H9 (cell line): ENCODE data around the gene UTS2B. TPM values are rescaled to one million over a fixed set of nuclear protein-coding genes. Genes with fewer than 3 reads are reported as not detected.
A peak's percentile ranks its signal among the peaks of the same experiment; 100 is the strongest.

Source experiments
- DNase-seq: peaks from one replicate; pipeline ENCODE4 v3.0.0-alpha.2; 2017
- H2AFZ ChIP-seq: one replicate; pipeline ENCODE4 v1.6.1; 2013; ENCODE audit warnings: mild to moderate bottlenecking, low read length, control low read depth, moderate library complexity
- H2AK5ac ChIP-seq: 2 replicates; pipeline ENCODE4 v1.6.1; 2013; ENCODE audit warnings: low read length, control low read depth, mixed read lengths; ENCODE audit not compliant: insufficient read length
- H2BK120ac ChIP-seq: one replicate; pipeline ENCODE4 v1.6.1; 2013; ENCODE audit warnings: low read depth, mild to moderate bottlenecking, low read length, control low read depth, inconsistent platforms; ENCODE audit not compliant: poor library complexity, severe bottlenecking
- H2BK12ac ChIP-seq: 2 replicates; pipeline ENCODE4 v1.6.1; 2013; ENCODE audit warnings: low read length, control low read depth, mixed read lengths, low read depth; ENCODE audit not compliant: insufficient read length
- H2BK15ac ChIP-seq: 2 replicates; pipeline ENCODE4 v1.6.1; 2013; ENCODE audit warnings: low read depth, low read length, control low read depth
- H2BK20ac ChIP-seq: one replicate; pipeline ENCODE4 v1.6.1; 2013; ENCODE audit warnings: low read depth, mild to moderate bottlenecking, low read length, control low read depth, inconsistent platforms; ENCODE audit not compliant: poor library complexity, severe bottlenecking
- H2BK5ac ChIP-seq: 2 replicates; pipeline ENCODE4 v1.6.1; 2013; ENCODE audit warnings: low read length, control low read depth, mixed read lengths; ENCODE audit not compliant: insufficient read length
- H3K14ac ChIP-seq: 2 replicates; pipeline ENCODE4 v1.6.1; 2013; ENCODE audit warnings: low read length, control low read depth; ENCODE audit not compliant: insufficient read depth
- H3K18ac ChIP-seq: 2 replicates; pipeline ENCODE4 v1.6.1; 2013; ENCODE audit warnings: low read depth, mild to moderate bottlenecking, mixed read lengths, low read length, control low read depth; ENCODE audit not compliant: insufficient read length
- H3K23ac ChIP-seq: 2 replicates; pipeline ENCODE4 v1.6.1; 2013; ENCODE audit warnings: low read length, control low read depth, mixed read lengths, low read depth; ENCODE audit not compliant: insufficient read length
- H3K23me2 ChIP-seq: 2 replicates; pipeline ENCODE4 v1.6.1; 2013; ENCODE audit warnings: low read depth, mild to moderate bottlenecking, mixed read lengths, low read length, control low read depth; ENCODE audit not compliant: insufficient read length, poor library complexity, severe bottlenecking
- H3K27ac ChIP-seq: 2 replicates; pipeline ENCODE4 v1.5.1; 2013; ENCODE audit warnings: low read length, control low read depth, mixed read lengths, low read depth; ENCODE audit not compliant: insufficient read length
- H3K27me3 ChIP-seq: 2 replicates; pipeline ENCODE4 v1.6.1; 2013; ENCODE audit warnings: low read length, control low read depth, inconsistent platforms; ENCODE audit not compliant: insufficient read depth
- H3K4ac ChIP-seq: 2 replicates; pipeline ENCODE4 v1.6.1; 2013; ENCODE audit warnings: low read depth, mild to moderate bottlenecking, control low read depth, inconsistent platforms, low read length, moderate library complexity
- H3K4me1 ChIP-seq: 2 replicates; pipeline ENCODE4 v1.6.1; 2013; ENCODE audit warnings: low read length, control low read depth, inconsistent platforms; ENCODE audit not compliant: insufficient read depth
- H3K4me2 ChIP-seq: 2 replicates; pipeline ENCODE4 v1.6.1; 2013; ENCODE audit warnings: low read length, control low read depth, mixed read lengths; ENCODE audit not compliant: insufficient read length, insufficient read depth
- H3K56ac ChIP-seq: 2 replicates; pipeline ENCODE4 v1.6.1; 2013; ENCODE audit warnings: low read depth, mild to moderate bottlenecking, mixed read lengths, low read length, control low read depth; ENCODE audit not compliant: insufficient read length
- H3K79me1 ChIP-seq: 2 replicates; pipeline ENCODE4 v1.6.1; 2013; ENCODE audit warnings: low read depth, mild to moderate bottlenecking, moderate library complexity, low read length, control low read depth, inconsistent platforms; ENCODE audit not compliant: insufficient read depth, poor library complexity, severe bottlenecking
- H3K79me2 ChIP-seq: 2 replicates; pipeline ENCODE4 v1.6.1; 2013; ENCODE audit warnings: low read length, control low read depth, inconsistent platforms; ENCODE audit not compliant: insufficient read depth
- H3K9ac ChIP-seq: 2 replicates; pipeline ENCODE4 v1.6.1; 2013; ENCODE audit warnings: low read length, control low read depth, mixed read lengths; ENCODE audit not compliant: insufficient read length; ENCODE audit errors: extremely low read depth
- H3K9me3 ChIP-seq: one replicate; pipeline ENCODE4 v1.6.1; 2013; ENCODE audit warnings: low read depth, low read length, inconsistent platforms; ENCODE audit not compliant: control insufficient read depth
- H3T11ph ChIP-seq: one replicate; pipeline ENCODE4 v1.6.1; 2013; ENCODE audit warnings: mild to moderate bottlenecking, low read length, control low read depth, inconsistent platforms
- H4K20me1 ChIP-seq: one replicate; pipeline ENCODE4 v1.6.1; 2013; ENCODE audit not compliant: control insufficient read depth, insufficient read length, insufficient read depth
- H4K5ac ChIP-seq: 2 replicates; pipeline ENCODE4 v1.6.1; 2013; ENCODE audit warnings: low read depth, mild to moderate bottlenecking, mixed read lengths, low read length, control low read depth; ENCODE audit not compliant: insufficient read length
- H4K8ac ChIP-seq: replicated peaks from 2 replicates; pipeline ENCODE4 v1.6.1; 2013; ENCODE audit warnings: low read length, control low read depth, mixed read lengths, low read depth; ENCODE audit not compliant: insufficient read length
- H4K91ac ChIP-seq: 2 replicates; pipeline ENCODE4 v1.6.1; 2013; ENCODE audit warnings: low read depth, mild to moderate bottlenecking, moderate library complexity, mixed read lengths, low read length, control low read depth; ENCODE audit not compliant: insufficient read length
- H3K27ac Mint-ChIP-seq, 3 experiments: 2 replicates in 2 of 3; 3 replicates in 1 of 3; pipeline ENCODE4 v1.8.0; 2020 to 2021; ENCODE audit warnings: mixed read lengths in 3 of 3, mild to moderate bottlenecking in 1 of 3, moderate library complexity in 1 of 3
- H3K27me3 Mint-ChIP-seq: 2 replicates; pipeline ENCODE4 v1.8.0; 2021; ENCODE audit warnings: low read depth, mild to moderate bottlenecking, moderate library complexity, mixed read lengths
- H3K36me3 Mint-ChIP-seq, 3 experiments: 2 replicates in 2 of 3; 3 replicates in 1 of 3; pipeline ENCODE4 v1.8.0; 2020 to 2021; ENCODE audit warnings: low read depth in 3 of 3, mixed read lengths in 3 of 3; ENCODE audit not compliant: insufficient read depth in 1 of 3
- H3K4me1 Mint-ChIP-seq, 2 experiments: 2 replicates each; pipeline ENCODE4 v1.8.0; 2020; ENCODE audit warnings: mixed read lengths in 2 of 2
- H3K4me3 Mint-ChIP-seq, 2 experiments: 2 replicates in 1 of 2; 3 replicates in 1 of 2; pipeline ENCODE4 v1.8.0; 2020 to 2021; ENCODE audit warnings: mild to moderate bottlenecking in 2 of 2, mixed read lengths in 2 of 2, moderate library complexity in 1 of 2
- H3K9me3 Mint-ChIP-seq, 2 experiments: 2 replicates in 1 of 2; 3 replicates in 1 of 2; pipeline ENCODE4 v1.8.0; 2020; ENCODE audit warnings: mild to moderate bottlenecking in 2 of 2, mixed read lengths in 2 of 2, moderate library complexity in 1 of 2
- WGBS: extraction: QIAGEN DNeasy Blood & Tissue Kit; methylation state at CpG from one replicate; pipeline ENCODE4 v1.1.7; 2013; ENCODE audit warnings: missing lambda C conversion rate, low lambda C conversion rate, mixed read lengths; ENCODE audit not compliant: insufficient read length; ENCODE audit errors: extremely low coverage; 5-methylcytosine and 5-hydroxymethylcytosine counted together
- total RNA-seq: library from RNA; stranded (reverse); gene quantifications from 2 replicates; pipeline ENCODE4 v1.2.1, GENCODE V29; 2021
- TF ChIP-seq, protein P1 (sequence below): fragments of 200-600 bp; sonication (generic); conservative IDR thresholded peaks from 3 replicates; pipeline ENCODE4 v1.8.0; 2021; ENCODE audit warnings: antibody characterized with exemption, mild to moderate bottlenecking

UTS2B gene
- total RNA-seq, 1 experiment from 2014 or later, result 0.09 TPM

DNA sequence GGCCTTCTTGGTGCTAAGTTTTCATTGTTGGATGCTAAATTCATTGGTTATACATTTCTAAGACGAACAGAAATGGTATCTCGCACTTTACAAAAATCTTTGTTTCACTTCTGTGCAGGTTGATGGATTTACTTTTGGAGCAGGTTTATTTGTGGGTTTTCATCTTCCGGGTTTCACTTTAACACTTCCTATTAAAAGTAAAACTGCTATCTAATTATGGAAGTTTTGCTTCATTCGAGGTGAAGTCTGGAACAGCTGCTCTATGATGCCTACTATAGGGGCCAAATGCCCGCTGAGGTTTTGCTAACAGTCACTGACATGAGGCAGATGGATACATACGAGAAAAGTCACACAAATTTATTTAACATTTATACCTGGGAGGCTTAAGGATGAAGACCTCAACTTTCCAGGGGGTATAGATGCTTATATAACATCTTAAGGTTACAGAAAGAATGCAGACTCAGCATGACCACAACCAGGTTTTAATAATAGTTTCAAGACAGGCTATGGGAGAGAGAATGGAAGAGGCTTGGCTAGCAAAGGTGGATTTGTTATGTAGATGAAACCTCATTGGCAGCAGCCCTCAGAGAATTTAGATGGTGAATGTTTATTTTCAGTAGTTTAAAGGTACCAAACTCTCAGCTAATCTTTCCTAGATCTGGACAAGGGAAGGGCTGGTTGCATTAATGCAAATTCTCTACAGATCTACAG is 77.1 kb downstream of the UTS2B start:
- no peaks in the 10 kb centered on the region for H3K23me2 ChIP-seq
- Mint-ChIP-seq H3K27me3 (no peaks in the 10 kb centered on the region), H3K9me3 (no peaks in the 10 kb centered on the region; a peak in 1 of 5 replicates), H3K4me1 (peaks cover 50 to 71% of the 10 kb centered on the region in 2 experiments), H3K27ac (peak overlapping the region; percentile 92 to 97 (median 95); a peak in 6 of 7 replicates), H3K36me3 (no peaks in the 10 kb centered on the region; a peak in 1 of 7 replicates), H3K4me3 (peak overlapping the region in 1 of 2 experiments; percentile 50; a peak in 2 of 5 replicates)
- no peaks in the 10 kb centered on the region for H3K79me1 ChIP-seq
- no peaks in the 10 kb centered on the region for H3K9me3 ChIP-seq
- H2AFZ ChIP-seq, result no peak overlapping the region
- H2BK12ac ChIP-seq, result no peak overlapping the region
- no peak overlapping the region for H4K8ac ChIP-seq
- H2BK20ac ChIP-seq, result no peak overlapping the region
- TF ChIP-seq, protein P1, sequence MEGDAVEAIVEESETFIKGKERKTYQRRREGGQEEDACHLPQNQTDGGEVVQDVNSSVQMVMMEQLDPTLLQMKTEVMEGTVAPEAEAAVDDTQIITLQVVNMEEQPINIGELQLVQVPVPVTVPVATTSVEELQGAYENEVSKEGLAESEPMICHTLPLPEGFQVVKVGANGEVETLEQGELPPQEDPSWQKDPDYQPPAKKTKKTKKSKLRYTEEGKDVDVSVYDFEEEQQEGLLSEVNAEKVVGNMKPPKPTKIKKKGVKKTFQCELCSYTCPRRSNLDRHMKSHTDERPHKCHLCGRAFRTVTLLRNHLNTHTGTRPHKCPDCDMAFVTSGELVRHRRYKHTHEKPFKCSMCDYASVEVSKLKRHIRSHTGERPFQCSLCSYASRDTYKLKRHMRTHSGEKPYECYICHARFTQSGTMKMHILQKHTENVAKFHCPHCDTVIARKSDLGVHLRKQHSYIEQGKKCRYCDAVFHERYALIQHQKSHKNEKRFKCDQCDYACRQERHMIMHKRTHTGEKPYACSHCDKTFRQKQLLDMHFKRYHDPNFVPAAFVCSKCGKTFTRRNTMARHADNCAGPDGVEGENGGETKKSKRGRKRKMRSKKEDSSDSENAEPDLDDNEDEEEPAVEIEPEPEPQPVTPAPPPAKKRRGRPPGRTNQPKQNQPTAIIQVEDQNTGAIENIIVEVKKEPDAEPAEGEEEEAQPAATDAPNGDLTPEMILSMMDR, result no peak
- peaks cover 9% of the 10 kb centered on the region; the same call in 1 of the 2 replicates for H3K4me1 ChIP-seq
- H2AK5ac ChIP-seq, result no peak overlapping the region
- DNase-seq, result no peak
- H3K23ac ChIP-seq, result no peak overlapping the region
- H3K79me2 ChIP-seq, result no peaks in the 10 kb centered on the region
- no peak overlapping the region for H2BK5ac ChIP-seq
- no peak overlapping the region for H3K27ac ChIP-seq
- no peak overlapping the region for H4K5ac ChIP-seq
- no peaks in the 10 kb centered on the region for H3K27me3 ChIP-seq
- H3K56ac ChIP-seq, result no peak overlapping the region
- no peaks in the 10 kb centered on the region for H4K20me1 ChIP-seq
- no peak overlapping the region for H3K18ac ChIP-seq
- no peak overlapping the region for H3K14ac ChIP-seq
- no peak overlapping the region for H2BK120ac ChIP-seq
- H4K91ac ChIP-seq, result no peak overlapping the region
- no peak overlapping the region for H3K4ac ChIP-seq
- no CpG with 5 or more reads among the region's 6 CpGs for WGBS
- no peak overlapping the region for H3T11ph ChIP-seq
- H2BK15ac ChIP-seq, result no peak overlapping the region
- H3K9ac ChIP-seq, result no peak overlapping the region
- no peak overlapping the region for H3K4me2 ChIP-seq
